SU-DHL-6 (cell line): ENCODE results near the gene TRDMT1.

Source experiments
- H2AFZ ChIP-seq: fragments of 200-600 bp; sonication (generic); 2 replicates; pipeline ENCODE4 v1.6.1; 2014; ENCODE audit warnings: low read depth, mild to moderate bottlenecking, moderate library complexity, mixed read lengths, antibody characterized with exemption, low read length; ENCODE audit not compliant: severe bottlenecking
- H3F3A ChIP-seq: fragments of 200-600 bp; shearing (Covaris generic); 2 replicates; pipeline ENCODE4 v1.6.0; 2016; ENCODE audit warnings: antibody characterized with exemption, mild to moderate bottlenecking; ENCODE audit not compliant: insufficient read depth
- H3K27ac ChIP-seq: fragments of 200-600 bp; sonication (generic); 2 replicates; pipeline ENCODE4 v1.5.1; 2016; ENCODE audit warnings: low read depth, mild to moderate bottlenecking, low read length, moderate library complexity, mixed read lengths
- H3K27me3 ChIP-seq: fragments of 200-600 bp; sonication (generic), shearing (Covaris generic); 2 replicates; pipeline ENCODE4 v1.6.0; 2014; ENCODE audit warnings: mild to moderate bottlenecking, low read length
- H3K36me3 ChIP-seq: fragments of 200-600 bp; sonication (generic); 2 replicates; pipeline ENCODE4 v1.6.1; 2014; ENCODE audit warnings: mild to moderate bottlenecking, low read length, mixed read lengths
- H3K4me2 ChIP-seq: fragments of 300-600, 200-600 bp; shearing (Covaris generic), sonication (generic); 2 replicates; pipeline ENCODE4 v1.6.0; 2014; ENCODE audit warnings: low read length, low read depth, mild to moderate bottlenecking; ENCODE audit not compliant: poor library complexity, severe bottlenecking
- H3K4me3 ChIP-seq: fragments of 200-600 bp; sonication (generic); 2 replicates; pipeline ENCODE4 v1.5.1; 2014; ENCODE audit warnings: antibody characterized with exemption, low read length, mild to moderate bottlenecking, mixed read lengths; ENCODE audit not compliant: insufficient read depth, poor library complexity, severe bottlenecking
- H3K79me2 ChIP-seq: fragments of 200-600 bp; sonication (generic); 2 replicates; pipeline ENCODE4 v1.6.1; 2014; ENCODE audit warnings: mild to moderate bottlenecking, low read length, moderate library complexity; ENCODE audit not compliant: insufficient read depth
- H3K9ac ChIP-seq: fragments of 200-600 bp; sonication (generic); 2 replicates; pipeline ENCODE4 v1.7.0; 2014; ENCODE audit warnings: mild to moderate bottlenecking, low read length
- H3K9me2 ChIP-seq: fragments of 200-600 bp; sonication (generic); replicated peaks from 2 replicates; pipeline ENCODE4 v1.6.1; 2014; ENCODE audit warnings: low read length; ENCODE audit not compliant: insufficient read depth
- H3K9me3 ChIP-seq: fragments of 200-600 bp; sonication (generic); 2 replicates; pipeline ENCODE4 v1.6.1; 2014; ENCODE audit warnings: low read length, mixed read lengths; ENCODE audit not compliant: insufficient read depth
- H4K20me1 ChIP-seq: fragments of 200-600 bp; sonication (generic); 2 replicates; pipeline ENCODE4 v1.6.1; 2014; ENCODE audit warnings: low read depth, mild to moderate bottlenecking, antibody characterized with exemption, low read length, moderate library complexity, mixed read lengths
- CTCF ChIP-seq: fragments of 200-600 bp; sonication (generic); IDR thresholded peaks from one replicate; pipeline ENCODE4 v1.5.1; 2017; ENCODE audit warnings: antibody characterized with exemption, mild to moderate bottlenecking, low read length, moderate library complexity; ENCODE audit not compliant: insufficient read depth, poor library complexity, severe bottlenecking
- EZH2phosphoT487 ChIP-seq: fragments of 200-600 bp; sonication (generic), shearing (Covaris generic); conservative IDR thresholded peaks from 2 replicates; pipeline ENCODE4 v1.6.1; 2018; ENCODE audit warnings: mild to moderate bottlenecking, antibody characterized with exemption, low read length, moderate library complexity, mixed read lengths

TRDMT1 gene

GRCh38 chr10:17157024-17157423 is 44.4 kb downstream of the TRDMT1 start:
- Histone ChIP-seq H3K4me3 (no peak overlapping the region), H3K9me2 (no peaks in the 10 kb centered on the region), H2AFZ (no peak overlapping the region), H3K27me3 (no peaks in the 10 kb centered on the region), H3F3A (no peaks in the 10 kb centered on the region), H3K36me3 (no peaks in the 10 kb centered on the region), H3K79me2 (no peaks in the 10 kb centered on the region), H4K20me1 (0 out of 2 replicates have a peak, but pooled peaks cover 3% of the 10 kb centered on the region), H3K4me2 (no peak overlapping the region), H3K9ac (no peak overlapping the region), H3K27ac (no peak overlapping the region), H3K9me3 (no peaks in the 10 kb centered on the region)
- TF ChIP-seq EZH2phosphoT487 (no peak), CTCF (no peak)

DNA sequence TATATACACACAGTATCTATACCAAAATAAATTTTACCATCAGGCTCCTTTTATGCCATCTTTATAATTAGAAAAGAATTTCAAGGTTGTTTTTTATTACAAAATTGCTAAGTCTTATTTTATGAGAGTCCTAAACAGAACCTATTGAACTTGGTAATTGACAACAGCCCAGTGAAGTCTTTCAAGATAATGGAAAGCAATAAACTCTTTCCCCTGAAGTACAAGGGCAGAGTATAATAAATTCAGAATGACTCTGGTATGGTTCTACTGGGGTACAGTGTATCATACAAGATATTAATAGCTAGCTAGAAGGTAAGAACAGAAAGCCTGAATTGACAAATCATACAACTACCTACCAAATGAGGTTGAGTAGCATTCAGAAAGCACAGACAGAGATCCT is 45.6 kb downstream of the TRDMT1 start:
- no peaks in the 10 kb centered on the region for H3F3A ChIP-seq
- no peak overlapping the region for H3K9ac ChIP-seq
- TF ChIP-seq EZH2phosphoT487 (no peak), CTCF (no peak)
- no peak overlapping the region for H2AFZ ChIP-seq
- 0 out of 2 replicates have a peak, but pooled peaks cover 3% of the 10 kb centered on the region for H4K20me1 ChIP-seq
- H3K79me2 ChIP-seq, result no peaks in the 10 kb centered on the region
- no peak overlapping the region for H3K27ac ChIP-seq
- no peak overlapping the region for H3K4me2 ChIP-seq
- no peaks in the 10 kb centered on the region for H3K9me3 ChIP-seq
- no peaks in the 10 kb centered on the region for H3K27me3 ChIP-seq
- H3K36me3 ChIP-seq, result no peaks in the 10 kb centered on the region
- H3K9me2 ChIP-seq, result no peaks in the 10 kb centered on the region
- no peak overlapping the region for H3K4me3 ChIP-seq

GRCh38 chr10:17154116-17154515 is 47.4 kb downstream of the TRDMT1 start:
- H2AFZ ChIP-seq, result no peak overlapping the region

DNA sequence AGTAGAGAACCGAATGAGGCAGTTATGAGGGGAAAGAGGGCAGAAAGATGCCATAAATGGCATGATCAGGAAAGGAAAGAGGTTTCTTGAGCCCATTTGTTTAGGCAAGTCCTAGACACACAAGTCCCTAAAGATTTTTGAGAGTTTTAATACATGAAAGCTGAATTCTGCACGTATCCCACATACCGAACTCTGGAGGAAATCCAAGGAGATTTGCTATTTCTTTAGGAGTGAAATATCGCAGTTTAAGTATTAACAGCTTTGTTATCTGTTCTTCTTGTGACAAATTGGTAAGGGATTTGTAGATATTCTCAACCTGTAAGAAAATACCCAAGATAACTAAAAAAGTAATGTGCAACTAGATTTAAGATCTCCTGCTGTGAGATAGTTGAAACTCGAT is 48.2 kb downstream of the TRDMT1 start:
- Histone ChIP-seq H3K27me3 (no peaks in the 10 kb centered on the region), H3F3A (no peaks in the 10 kb centered on the region), H3K4me2 (no peak overlapping the region), H3K27ac (no peak overlapping the region), H2AFZ (no peak overlapping the region), H3K9ac (no peak overlapping the region), H3K4me3 (no peak overlapping the region), H4K20me1 (no peaks in the 10 kb centered on the region), H3K9me3 (no peaks in the 10 kb centered on the region), H3K9me2 (no peaks in the 10 kb centered on the region), H3K36me3 (no peaks in the 10 kb centered on the region), H3K79me2 (no peaks in the 10 kb centered on the region)
- no peak for TF ChIP-seq CTCF
- no peak for TF ChIP-seq EZH2phosphoT487

More at GRCh38 chr10:17154116-17154515, 47.4 kb downstream of the TRDMT1 start:
- Histone ChIP-seq H3K9me3 (no peaks in the 10 kb centered on the region), H3K27ac (no peak overlapping the region), H3K79me2 (no peaks in the 10 kb centered on the region), H3K9ac (no peak overlapping the region), H3K27me3 (no peaks in the 10 kb centered on the region), H3K9me2 (no peaks in the 10 kb centered on the region), H4K20me1 (no peaks in the 10 kb centered on the region), H3K36me3 (no peaks in the 10 kb centered on the region), H3K4me3 (no peak overlapping the region), H3K4me2 (no peak overlapping the region), H3F3A (no peaks in the 10 kb centered on the region)
- no peak for TF ChIP-seq EZH2phosphoT487
